Measurements from ENCODE around the gene CYP2E1. TPM values are rescaled to one million over a fixed set of nuclear protein-coding genes. Genes with fewer than 3 reads are reported as not detected.

The CYP2E1 gene
- polyA plus RNA-seq, 1 experiment = 1.3 TPM

- DNase-seq (ENCODE audit: low read depth, low spot score) = no peak
- Histone ChIP-seq H3K27me3 (ENCODE audit: control insufficient read depth, insufficient read depth, low read length) (peaks cover 2% of the 10 kb centered on the region), H3K9me3 (ENCODE audit: control insufficient read depth, insufficient read depth, low read length) (no peaks in the 10 kb centered on the region), H3K27ac (ENCODE audit: low read depth, low read length) (no peak overlapping the region), H3K4me3 (ENCODE audit: low read depth, low read length) (peak overlapping the region; percentile 54)
- ChIA-PET CTCF (interaction anchor here (0.6 to 1.3 kb wide), 7 partner anchors 9 to 191 kb away, joined by 3 to 6 read pairs (median 3); no protein-coding TSS in a partner anchor), POLR2A (no interaction called here)
- peak; percentile 81 for TF ChIP-seq CTCF (IDR thresholded peaks at IDR 0.05; ENCODE audit: low read depth, low read length)
These were observed 6.9 kb upstream of the CYP2E1 start for GRCh38 chr10:133520193-133520738.

GRCh38 chr10:133523631-133524203 is 3.4 kb upstream of the CYP2E1 start:
- ChIA-PET POLR2A (no interaction called here), CTCF (no interaction called here)
- Histone ChIP-seq H3K27me3 (ENCODE audit: control insufficient read depth, insufficient read depth, low read length) (peaks cover 16% of the 10 kb centered on the region), H3K4me3 (ENCODE audit: low read depth, low read length) (no peak overlapping the region), H3K9me3 (ENCODE audit: control insufficient read depth, insufficient read depth, low read length) (peaks cover 9% of the 10 kb centered on the region), H3K27ac (ENCODE audit: low read depth, low read length) (no peak overlapping the region)
- TF ChIP-seq CTCF (IDR thresholded peaks at IDR 0.05; ENCODE audit: low read depth, low read length) = no peak
- no peak for DNase-seq (ENCODE audit: low read depth, low spot score)

GRCh38 chr10:133525444-133525843 is 1.7 kb upstream of the CYP2E1 start:
- no peak overlapping the region for H3K4me3 ChIP-seq (ENCODE audit: low read depth, low read length)
- POLR2A ChIA-PET = no interaction called here
- TF ChIP-seq CTCF (IDR thresholded peaks at IDR 0.05; ENCODE audit: low read depth, low read length) = no peak
- DNase-seq (ENCODE audit: low read depth, low spot score) = no peak
- peaks cover 11% of the 10 kb centered on the region for H3K9me3 ChIP-seq (ENCODE audit: control insufficient read depth, insufficient read depth, low read length)
- peaks cover 33% of the 10 kb centered on the region for H3K27me3 ChIP-seq (ENCODE audit: control insufficient read depth, insufficient read depth, low read length)
- CTCF ChIA-PET = no interaction called here
- no peak overlapping the region for H3K27ac ChIP-seq (ENCODE audit: low read depth, low read length)

GRCh38 chr10:133527771-133528271 is 658 bp downstream of the CYP2E1 start:
- no peak for TF ChIP-seq CTCF (IDR thresholded peaks at IDR 0.05; ENCODE audit: low read depth, low read length)
- Histone ChIP-seq H3K27ac (ENCODE audit: low read depth, low read length) (no peak overlapping the region), H3K9me3 (ENCODE audit: control insufficient read depth, insufficient read depth, low read length) (peaks cover 11% of the 10 kb centered on the region), H3K27me3 (ENCODE audit: control insufficient read depth, insufficient read depth, low read length) (peaks cover 37% of the 10 kb centered on the region), H3K4me3 (ENCODE audit: low read depth, low read length) (no peak overlapping the region)
- no peak for DNase-seq (ENCODE audit: low read depth, low spot score)
- POLR2A ChIA-PET = no interaction called here
- CTCF ChIA-PET = no interaction called here

- CTCF ChIA-PET = no interaction called here
- Histone ChIP-seq H3K27ac (ENCODE audit: low read depth, low read length) (no peak overlapping the region), H3K9me3 (ENCODE audit: control insufficient read depth, insufficient read depth, low read length) (peaks cover 11% of the 10 kb centered on the region), H3K4me3 (ENCODE audit: low read depth, low read length) (no peak overlapping the region), H3K27me3 (ENCODE audit: control insufficient read depth, insufficient read depth, low read length) (peaks cover 37% of the 10 kb centered on the region)
- no peak for DNase-seq (ENCODE audit: low read depth, low spot score)
- POLR2A ChIA-PET = no interaction called here
- TF ChIP-seq CTCF (IDR thresholded peaks at IDR 0.05; ENCODE audit: low read depth, low read length) = no peak
These were observed 1.2 kb downstream of the CYP2E1 start for GRCh38 chr10:133528296-133528844.
